H7 (cell line): Measurements from ENCODE around the gene USP48. TPM values are rescaled to one million over a fixed set of nuclear protein-coding genes. Genes with fewer than 3 reads are reported as not detected.
"Not testable (repeated sequence)": the region's sequence is repeated elsewhere in the genome, so short reads cannot be mapped to it uniquely, and the experiment has no call there.

Experiments used
- DNase-seq: peaks from one replicate; pipeline ENCODE4 v3.0.0; 2012
- H3K27me3 ChIP-seq: 2 replicates; pipeline ENCODE4 v1.6.0; 2011; ENCODE audit warnings: mild to moderate bottlenecking, low read length; ENCODE audit not compliant: control insufficient read depth, insufficient read depth
- H3K36me3 ChIP-seq: replicated peaks from 2 replicates; pipeline ENCODE4 v1.5.1; 2011; ENCODE audit warnings: low read length; ENCODE audit not compliant: control insufficient read depth, insufficient read depth
- H3K4me3 ChIP-seq: 2 replicates; pipeline ENCODE4 v1.5.1; 2011; ENCODE audit warnings: low read depth, mild to moderate bottlenecking, control low read depth, low read length, moderate library complexity; ENCODE audit not compliant: insufficient read depth
- total RNA-seq: library from RNA; depleted of rRNA; stranded (reverse); fragments of >200 nt; shearing (Covaris generic); gene quantifications from 2 replicates; pipeline ENCODE4 v1.2.3, GENCODE V29; 2014

The USP48 gene
- total RNA-seq, 1 experiment from 2014 or later = 37.1 TPM

- Histone ChIP-seq H3K36me3 (no peaks in the 10 kb centered on the region), H3K27me3 (no peaks in the 10 kb centered on the region), H3K4me3 (no peak overlapping the region)
- DNase-seq = no peak
These were observed 10.2 kb upstream of the USP48 start for GRCh38 chr1:21793104-21793503.

DNA sequence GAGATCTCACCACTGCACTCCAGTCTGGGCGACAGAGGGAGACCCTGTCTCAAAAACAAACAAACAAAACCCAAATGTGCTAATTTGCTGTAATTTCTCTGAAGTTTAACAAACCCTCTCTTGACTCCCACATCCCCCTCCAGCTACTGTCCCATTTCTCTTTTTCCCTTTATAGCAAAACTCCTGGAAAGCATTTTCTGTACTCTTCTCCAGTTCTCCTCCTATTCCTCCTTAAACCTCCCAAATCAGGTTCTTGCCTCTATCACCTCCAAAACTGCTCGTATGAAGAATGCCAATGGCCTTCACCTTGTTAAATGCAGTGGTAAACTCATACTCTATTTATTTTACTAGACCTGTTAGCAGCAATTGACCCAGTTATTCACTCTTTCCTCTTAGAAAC is 3.7 kb upstream of the USP48 start:
- Histone ChIP-seq H3K36me3 (no peaks in the 10 kb centered on the region), H3K27me3 (no peaks in the 10 kb centered on the region), H3K4me3 (no peak overlapping the region)
- no peak for DNase-seq

GRCh38 chr1:21785764-21786163 is 2.8 kb upstream of the USP48 start:
- DNase-seq, H3K27me3 ChIP-seq, H3K4me3 ChIP-seq, H3K36me3 ChIP-seq: not testable (repeated sequence)

GRCh38 chr1:21783679-21784603 is 992 bp upstream of the USP48 start:
- peak; percentile 94 for DNase-seq
- Histone ChIP-seq H3K4me3 (peak overlapping the region; percentile 100), H3K36me3 (no peaks in the 10 kb centered on the region), H3K27me3 (no peaks in the 10 kb centered on the region)

- peak; percentile 67 for DNase-seq
- Histone ChIP-seq H3K4me3 (peak overlapping the region; percentile 100), H3K36me3 (no peaks in the 10 kb centered on the region), H3K27me3 (no peaks in the 10 kb centered on the region)
These were observed 541 bp downstream of the USP48 start for GRCh38 chr1:21782349-21782867.

DNA sequence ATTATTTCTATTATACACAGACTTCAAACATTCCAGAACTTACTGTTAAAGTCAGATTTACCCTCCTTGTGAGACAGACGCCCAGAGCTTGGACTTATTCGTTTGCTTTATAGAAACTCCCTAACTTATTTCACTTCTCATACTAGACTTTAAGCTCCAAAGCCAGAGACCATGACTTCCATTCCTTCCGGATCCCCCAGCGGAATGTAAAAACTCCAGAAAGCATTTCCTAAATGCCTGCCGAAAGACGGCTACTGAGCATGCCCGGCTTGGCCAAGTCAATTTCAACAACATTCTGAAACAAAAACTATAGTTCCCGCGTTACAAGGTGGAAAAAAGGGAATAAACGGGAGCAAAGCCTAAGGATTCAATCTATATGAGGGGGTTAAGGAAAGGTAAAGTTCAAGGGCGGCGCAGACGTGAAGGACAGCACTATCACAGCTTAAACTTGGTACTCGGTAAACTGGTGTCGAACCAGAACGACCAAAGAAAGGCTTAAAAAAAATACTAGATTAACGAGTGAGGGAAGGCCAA is 1.1 kb downstream of the USP48 start:
- Histone ChIP-seq H3K36me3 (no peaks in the 10 kb centered on the region), H3K27me3 (no peaks in the 10 kb centered on the region), H3K4me3 (peak overlapping the region; percentile 100)
- peak; percentile 33 for DNase-seq

- Histone ChIP-seq H3K36me3 (no peaks in the 10 kb centered on the region), H3K4me3 (no peak overlapping the region), H3K27me3 (no peaks in the 10 kb centered on the region)
- DNase-seq = no peak
These were observed 3.1 kb downstream of the USP48 start for GRCh38 chr1:21779613-21780521.

DNA sequence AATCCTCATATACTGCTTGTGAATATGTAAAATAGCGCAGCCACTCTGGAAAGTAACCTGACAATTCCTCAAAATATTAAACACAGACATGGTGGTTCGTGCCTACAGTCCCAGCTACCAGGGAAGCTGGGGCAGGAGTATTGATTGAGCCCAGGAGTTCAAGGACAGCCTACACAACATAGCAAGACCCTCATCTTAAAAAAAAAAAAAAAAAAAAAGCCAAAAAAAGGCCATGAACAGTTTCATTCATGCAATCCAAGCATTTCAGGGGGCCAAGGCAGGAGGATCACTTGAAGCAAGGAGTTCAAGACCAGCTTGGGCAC is 4.6 kb downstream of the USP48 start:
- Histone ChIP-seq H3K4me3 (no peak overlapping the region), H3K36me3 (no peaks in the 10 kb centered on the region), H3K27me3 (no peaks in the 10 kb centered on the region)
- DNase-seq = no peak

DNA sequence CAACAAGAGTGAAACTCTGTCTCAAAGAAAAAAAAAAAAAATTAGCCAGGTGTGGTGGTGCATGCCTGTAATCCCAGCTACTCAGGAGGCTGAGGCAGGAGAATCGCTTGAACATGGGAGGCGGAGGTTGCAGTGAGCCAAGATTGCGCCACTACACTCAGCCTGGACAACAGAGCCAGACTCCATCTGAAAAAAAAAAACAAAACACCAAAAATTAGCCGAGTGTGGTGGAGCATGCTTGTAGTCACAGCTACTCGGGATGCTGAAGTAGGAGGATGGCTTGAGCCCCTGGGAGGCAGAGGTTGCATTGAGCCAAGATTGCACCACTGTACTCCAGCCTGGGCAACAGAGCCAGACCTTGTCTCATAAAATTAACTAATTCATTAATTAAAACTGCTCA is 6.0 kb downstream of the USP48 start:
- not testable (repeated sequence) for H3K4me3 ChIP-seq

GRCh38 chr1:21775985-21776562 is 6.9 kb downstream of the USP48 start:
- no peak overlapping the region for H3K4me3 ChIP-seq
- no peak for DNase-seq
- H3K36me3 ChIP-seq = no peaks in the 10 kb centered on the region; the same call in 1 of the 2 replicates
- no peaks in the 10 kb centered on the region for H3K27me3 ChIP-seq

More for the DNA sequence above, 6.0 kb downstream of the USP48 start:
- not testable (repeated sequence) for H3K36me3 ChIP-seq, H3K27me3 ChIP-seq, DNase-seq

DNA sequence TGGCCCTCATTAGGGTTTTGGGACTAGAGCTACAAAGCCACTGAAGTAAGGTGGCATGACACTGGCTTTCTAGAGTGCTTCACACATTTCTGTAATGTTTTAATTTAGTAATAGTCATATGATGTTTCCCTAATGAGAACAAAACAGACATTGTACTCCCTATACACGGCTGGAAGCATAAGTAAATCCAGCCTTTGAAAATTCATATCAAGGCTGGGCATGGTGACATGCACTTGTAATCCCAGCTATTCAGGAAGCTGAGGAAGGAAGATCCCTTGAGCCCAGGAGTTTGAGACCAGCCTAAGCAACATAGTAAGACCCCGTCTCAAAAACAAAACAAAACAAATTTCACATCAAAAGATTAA is 7.4 kb downstream of the USP48 start:
- H3K27me3 ChIP-seq = no peaks in the 10 kb centered on the region
- no peak for DNase-seq

DNA sequence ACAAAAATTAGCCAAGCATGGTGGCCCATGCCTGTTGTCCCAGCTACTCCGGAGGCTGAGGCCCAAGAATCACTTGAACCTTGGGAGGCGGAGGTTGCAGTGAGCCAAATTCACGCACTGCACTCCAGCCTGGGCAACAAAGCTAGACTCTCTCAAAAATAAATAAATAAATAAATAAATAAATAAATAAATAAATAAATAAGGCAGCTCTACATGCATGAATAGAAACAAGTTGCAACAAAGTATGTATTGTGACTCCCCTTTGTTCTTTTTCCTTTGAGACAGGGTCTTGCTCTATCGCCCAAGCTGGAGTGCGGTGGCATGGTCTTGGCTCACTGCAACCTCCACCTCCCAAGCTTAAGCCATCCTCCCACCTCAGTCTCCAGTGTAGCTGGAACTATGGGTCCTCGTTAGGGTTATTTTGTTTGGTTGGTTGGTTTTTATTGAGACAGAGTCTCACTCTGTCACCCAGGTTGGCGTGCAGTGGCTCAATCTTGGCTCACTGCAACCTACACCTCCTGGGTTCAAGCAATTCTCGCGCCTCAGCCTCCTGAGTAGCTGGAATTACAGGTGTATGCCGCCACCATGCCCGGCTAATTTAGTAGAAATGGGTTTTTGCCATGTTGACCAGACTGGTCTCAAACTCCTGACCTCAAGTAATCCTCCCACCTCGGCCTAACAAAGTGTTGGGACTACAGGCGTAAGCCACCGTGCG is 8.0 kb downstream of the USP48 start:
- Histone ChIP-seq H3K4me3 (no peak overlapping the region), H3K36me3 (no peaks in the 10 kb centered on the region; the same call in 1 of the 2 replicates), H3K27me3 (no peaks in the 10 kb centered on the region)
- no peak for DNase-seq

More for the DNA sequence above, 7.4 kb downstream of the USP48 start:
- Histone ChIP-seq H3K4me3 (no peak overlapping the region), H3K36me3 (no peaks in the 10 kb centered on the region; the same call in 1 of the 2 replicates)

DNA sequence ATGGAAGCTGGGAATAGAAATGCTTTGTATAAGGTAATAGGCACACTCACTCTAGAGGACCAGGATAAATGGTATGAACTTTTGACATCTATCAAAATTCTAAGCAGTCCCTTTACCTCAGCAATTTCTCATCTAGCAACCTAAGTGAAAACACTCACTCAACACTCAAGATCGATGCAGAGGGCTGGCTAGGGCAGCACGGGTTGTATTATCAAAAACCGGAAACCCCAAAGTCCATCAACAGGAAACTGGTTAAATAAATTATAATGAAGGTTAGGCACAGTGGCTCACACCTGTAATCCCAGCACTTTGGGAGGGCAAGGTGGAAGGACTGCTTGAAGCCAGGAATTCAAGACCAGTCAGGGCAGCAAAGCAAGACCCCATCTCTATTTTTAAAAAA is 9.4 kb downstream of the USP48 start:
- Histone ChIP-seq H3K36me3 (no peaks in the 10 kb centered on the region; the same call in 1 of the 2 replicates), H3K27me3 (no peaks in the 10 kb centered on the region), H3K4me3 (no peak overlapping the region)
- DNase-seq = no peak

GRCh38 chr1:21771672-21772071 is 11.3 kb downstream of the USP48 start:
- not testable (repeated sequence) for H3K27me3 ChIP-seq, H3K4me3 ChIP-seq, DNase-seq, H3K36me3 ChIP-seq
